PC-9 (cell line): ENCODE measurements around the gene BCKDHB.

Source experiments
- EZH2 ChIP-seq: fragments of 200-600 bp; sonication (generic); IDR thresholded peaks from 2 replicates; pipeline ENCODE4 v1.8.0; 2017; ENCODE audit warnings: antibody characterized with exemption, low read depth
- TF ChIP-seq, protein P1 (sequence below): fragments of 200-600 bp; sonication (generic); conservative IDR thresholded peaks from 2 replicates; pipeline ENCODE4 v1.6.1; 2017; ENCODE audit warnings: mixed run types, antibody characterized with exemption, mild to moderate bottlenecking, moderate library complexity

DNA sequence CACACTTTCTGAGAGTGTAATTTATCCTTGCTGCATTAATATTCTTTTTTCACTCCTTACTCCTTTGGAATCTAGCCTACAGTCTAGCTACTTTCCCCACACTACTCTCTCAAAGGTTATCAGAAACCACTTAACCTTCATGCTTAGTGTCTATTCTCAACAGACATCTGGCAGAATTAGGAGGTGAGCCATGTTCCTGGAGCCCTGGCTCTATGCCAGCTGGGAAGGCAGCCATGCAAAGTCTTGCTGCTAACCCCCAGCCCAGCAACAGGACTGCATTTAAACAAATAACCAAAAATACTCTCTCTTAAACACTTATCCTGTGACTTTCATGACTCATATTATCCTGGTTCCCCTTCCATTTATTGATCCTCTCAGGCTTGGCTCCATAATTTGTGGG lies 260.2 kb downstream of the BCKDHB start:
- TF ChIP-seq, protein P1, sequence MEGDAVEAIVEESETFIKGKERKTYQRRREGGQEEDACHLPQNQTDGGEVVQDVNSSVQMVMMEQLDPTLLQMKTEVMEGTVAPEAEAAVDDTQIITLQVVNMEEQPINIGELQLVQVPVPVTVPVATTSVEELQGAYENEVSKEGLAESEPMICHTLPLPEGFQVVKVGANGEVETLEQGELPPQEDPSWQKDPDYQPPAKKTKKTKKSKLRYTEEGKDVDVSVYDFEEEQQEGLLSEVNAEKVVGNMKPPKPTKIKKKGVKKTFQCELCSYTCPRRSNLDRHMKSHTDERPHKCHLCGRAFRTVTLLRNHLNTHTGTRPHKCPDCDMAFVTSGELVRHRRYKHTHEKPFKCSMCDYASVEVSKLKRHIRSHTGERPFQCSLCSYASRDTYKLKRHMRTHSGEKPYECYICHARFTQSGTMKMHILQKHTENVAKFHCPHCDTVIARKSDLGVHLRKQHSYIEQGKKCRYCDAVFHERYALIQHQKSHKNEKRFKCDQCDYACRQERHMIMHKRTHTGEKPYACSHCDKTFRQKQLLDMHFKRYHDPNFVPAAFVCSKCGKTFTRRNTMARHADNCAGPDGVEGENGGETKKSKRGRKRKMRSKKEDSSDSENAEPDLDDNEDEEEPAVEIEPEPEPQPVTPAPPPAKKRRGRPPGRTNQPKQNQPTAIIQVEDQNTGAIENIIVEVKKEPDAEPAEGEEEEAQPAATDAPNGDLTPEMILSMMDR = no peak
- TF ChIP-seq EZH2 = no peak
